Kidney (tissue), 14 donors: Measurements from ENCODE around the gene ZNF234. TPM values are rescaled to one million over a fixed set of nuclear protein-coding genes. Genes with fewer than 3 reads are reported as not detected.
"Not testable (repeated sequence)": the region's sequence is repeated elsewhere in the genome, so short reads cannot be mapped to it uniquely, and the experiment has no call there.

ENCODE experiments used
- DNase-seq, 5 donors: peaks; one replicate each; pipeline ENCODE4 v3.0.0-alpha.2; 2013 to 2020
- FAIRE-seq: peaks from 2 replicates; lab custom pipeline; 2012; peaks lifted over from hg19 to GRCh38; lab: Jason Lieb, UNC
- H3K27ac ChIP-seq, 2 donors: one replicate each; pipeline ENCODE4 v1.7.0; 2013; ENCODE audit warnings: low read depth in 2 of 2, low read length in 2 of 2, inconsistent platforms in 1 of 2
- H3K27me3 ChIP-seq: one replicate; pipeline ENCODE4 v1.7.1; 2013; ENCODE audit warnings: low read length, inconsistent platforms; ENCODE audit not compliant: control insufficient read depth, insufficient read depth
- H3K36me3 ChIP-seq, 3 donors: one replicate each; pipeline versions ENCODE4 v1.7.0 to v1.7.1; 2013; ENCODE audit warnings: low read length in 3 of 3, control low read depth in 1 of 3, inconsistent platforms in 1 of 3; ENCODE audit not compliant: insufficient read depth in 3 of 3, control insufficient read depth in 2 of 3
- H3K4me1 ChIP-seq, 3 donors: one replicate each; pipeline versions ENCODE4 v1.7.0 to v1.7.1; 2013; ENCODE audit warnings: low read length in 3 of 3, inconsistent platforms in 1 of 3, low read depth in 1 of 3; ENCODE audit not compliant: control insufficient read depth in 2 of 3, insufficient read depth in 2 of 3
- H3K4me3 ChIP-seq, 3 donors: one replicate each; pipeline versions ENCODE4 v1.7.0 to v1.8.1; 2013; ENCODE audit warnings: low read length in 3 of 3, control low read depth in 1 of 3, inconsistent platforms in 1 of 3
- H3K9ac ChIP-seq, 3 donors: one replicate each; pipeline versions ENCODE4 v1.7.0 to v1.7.1; 2013; ENCODE audit warnings: low read length in 3 of 3, control low read depth in 1 of 3, inconsistent platforms in 1 of 3
- H3K9me3 ChIP-seq, 3 donors: one replicate each; pipeline versions ENCODE4 v1.7.0 to v1.7.1; 2013; ENCODE audit warnings: low read length in 3 of 3, control low read depth in 1 of 3, inconsistent platforms in 1 of 3; ENCODE audit not compliant: control insufficient read depth in 2 of 3, insufficient read depth in 1 of 3
- CTCF ChIP-seq: IDR thresholded peaks from 3 replicates; pipeline ENCODE4 v1.5.1; 2012; ENCODE audit warnings: mild to moderate bottlenecking, moderate library complexity, borderline replicate concordance; ENCODE audit not compliant: insufficient read depth; ENCODE audit errors: extremely low read depth
- intact Hi-C: fragments of 100-400 bp; cut with DNase I; formaldehyde crosslinking; loops from one replicate; pipeline ENCODE4 v1.11.1; 2022
- polyA plus RNA-seq: library from polyadenylated mRNA; stranded (reverse); fragments of 350-450 nt; fragmentation: Illumina TruSeq; extraction: RNeasy Lipid Tissue Mini Kit (QIAGEN cat#74804); gene quantifications from one replicate; pipeline ENCODE4 v1.2.3, GENCODE V29; 2014; ENCODE audit warnings: low read depth, low replicate concordance; ENCODE audit not compliant: insufficient read depth
- total RNA-seq: library from RNA; stranded (reverse); fragmentation: NEBNext Ultra II Directional; extraction: Animal tissue kit (Norgen Biotek cat#: 25700); gene quantifications from one replicate; pipeline ENCODE4 v1.2.1, GENCODE V29; 2021
- donor health status: control.
- donor health status: control.
- donor health status: control.
- donor health status: control.
- donor health status: control.
- donor health status: DM: yes; HTN: yes; CAD: no.
- donor health status: Normal renal cell carcinoma (clear cell type).

Gene ZNF234
- total and polyA plus RNA-seq, 2 donors from 2014 or later, result 3.2 to 13.8 TPM

GRCh38 chr19:44202470-44202869 lies 61.1 kb downstream of the ZNF234 start:
- Histone ChIP-seq H3K4me3 (no peak overlapping the region), H3K36me3 (no peaks in the 10 kb centered on the region), H3K27ac (no peak overlapping the region), H3K9me3 (peaks cover 2 to 6% (median 4%) of the 10 kb centered on the region in 3 donors), H3K4me1 (no peaks in the 10 kb centered on the region), H3K9ac (no peak overlapping the region), H3K27me3 (no peaks in the 10 kb centered on the region)
- no peak for FAIRE-seq
- no peak for DNase-seq
- TF ChIP-seq CTCF, result no peak
- intact Hi-C loops, result no loop called here

GRCh38 chr19:44202974-44203373 lies 61.6 kb downstream of the ZNF234 start:
- Histone ChIP-seq H3K36me3 (no peaks in the 10 kb centered on the region), H3K27ac (no peak overlapping the region), H3K9me3 (peaks cover 2 to 6% (median 4%) of the 10 kb centered on the region in 3 donors), H3K9ac (no peak overlapping the region), H3K4me3 (no peak overlapping the region), H3K27me3 (no peaks in the 10 kb centered on the region), H3K4me1 (no peaks in the 10 kb centered on the region)
- intact Hi-C loops, result no loop called here
- FAIRE-seq (no peak), DNase-seq (no peak)
- TF ChIP-seq CTCF, result no peak

DNA sequence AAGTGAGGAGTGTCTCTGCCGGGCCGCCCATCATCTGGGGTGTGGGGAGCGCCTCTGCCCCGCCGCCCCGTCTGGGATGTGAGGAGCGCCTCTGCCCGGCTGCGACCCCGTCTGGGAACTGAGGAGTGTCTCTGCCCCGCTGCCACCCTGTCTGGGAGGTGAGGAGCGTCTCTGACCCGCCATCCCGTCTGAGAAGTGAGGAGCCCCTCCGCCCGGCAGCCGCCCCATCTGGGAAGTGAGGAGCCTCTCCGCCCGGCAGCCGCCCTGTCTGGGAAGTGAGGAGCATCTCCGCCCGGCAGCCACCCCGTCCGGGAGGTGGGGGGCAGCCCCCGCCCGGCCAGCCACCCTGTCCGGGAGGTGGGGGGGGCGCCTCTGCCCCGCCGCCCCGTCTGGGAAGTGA lies 62.5 kb downstream of the ZNF234 start:
- intact Hi-C loops, H3K36me3 ChIP-seq, H3K9me3 ChIP-seq, FAIRE-seq, H3K4me3 ChIP-seq, H3K4me1 ChIP-seq, DNase-seq, H3K9ac ChIP-seq, H3K27ac ChIP-seq, H3K27me3 ChIP-seq: not testable (repeated sequence)

GRCh38 chr19:44204772-44205171 lies 63.4 kb downstream of the ZNF234 start:
- no peak for TF ChIP-seq CTCF
- intact Hi-C loops, result no loop called here
- H3K4me3 ChIP-seq, result no peak overlapping the region
- FAIRE-seq, result no peak
- no peaks in the 10 kb centered on the region for H3K27me3 ChIP-seq
- H3K27ac ChIP-seq, result no peak overlapping the region
- H3K4me1 ChIP-seq, result no peaks in the 10 kb centered on the region
- no peak overlapping the region for H3K9ac ChIP-seq
- H3K36me3 ChIP-seq, result no peaks in the 10 kb centered on the region
- DNase-seq, result no peak
- H3K9me3 ChIP-seq, result peaks cover 2 to 6% (median 4%) of the 10 kb centered on the region in 3 donors
